CD8-positive, alpha-beta memory T cell (primary cell): ENCODE results near the gene PRLHR. TPM values are rescaled to one million over a fixed set of nuclear protein-coding genes. Genes with fewer than 3 reads are reported as not detected.

Experiments
- CTCF ChIA-PET: fragments of 350-600 bp; sonication (Branson Sonifier 250); formaldehyde crosslinking; loops from one replicate; lab custom pipeline; 2021; ENCODE audit warnings: antibody characterized with exemption; lab: Charles Lee
- POLR2A ChIA-PET: fragments of 350-600 bp; sonication (Branson Sonifier 250); formaldehyde crosslinking; loops from one replicate; lab custom pipeline; 2021; ENCODE audit warnings: antibody characterized with exemption; lab: Charles Lee
- DNase-seq, 5 donors: peaks; one replicate each; pipeline versions ENCODE4 v3.0.0 to v3.0.0-alpha.2; 2020 to 2022; ENCODE audit warnings: mixed read lengths in 1 of 5
- H3K27ac ChIP-seq: one replicate; pipeline ENCODE4 v1.7.0; 2013; ENCODE audit warnings: low read depth, mild to moderate bottlenecking, low read length, moderate library complexity
- H3K27me3 ChIP-seq: 2 replicates; pipeline ENCODE4 v1.7.0; 2013; ENCODE audit warnings: low read length, mild to moderate bottlenecking; ENCODE audit not compliant: insufficient read depth, poor library complexity, severe bottlenecking
- H3K36me3 ChIP-seq: 2 replicates; pipeline ENCODE4 v1.7.0; 2013; ENCODE audit warnings: mild to moderate bottlenecking, low read length, moderate library complexity; ENCODE audit not compliant: insufficient read depth
- H3K4me1 ChIP-seq: 2 replicates; pipeline ENCODE4 v1.7.0; 2013; ENCODE audit warnings: mild to moderate bottlenecking, low read length, moderate library complexity; ENCODE audit not compliant: insufficient read depth
- H3K4me3 ChIP-seq: 2 replicates; pipeline ENCODE4 v1.7.0; 2013; ENCODE audit warnings: mild to moderate bottlenecking, low read length
- H3K9me3 ChIP-seq: 2 replicates; pipeline ENCODE4 v1.7.0; 2013; ENCODE audit warnings: mild to moderate bottlenecking, low read length
- H3K27ac Mint-ChIP-seq, 8 donors: one replicate each; pipeline ENCODE4 v1.8.0; 2020 to 2021; ENCODE audit warnings: mixed read lengths in 8 of 8, mild to moderate bottlenecking in 6 of 8, inconsistent platforms in 3 of 8, moderate library complexity in 3 of 8
- H3K27me3 Mint-ChIP-seq, 2 donors: one replicate each; pipeline ENCODE4 v1.8.0; 2020 to 2021; ENCODE audit warnings: mixed read lengths in 2 of 2, mild to moderate bottlenecking in 1 of 2, moderate library complexity in 1 of 2
- H3K36me3 Mint-ChIP-seq, 3 donors: one replicate each; pipeline ENCODE4 v1.8.0; 2020 to 2021; ENCODE audit warnings: mixed read lengths in 3 of 3, inconsistent platforms in 1 of 3, mild to moderate bottlenecking in 1 of 3
- H3K4me1 Mint-ChIP-seq, 3 donors: one replicate each; pipeline ENCODE4 v1.8.0; 2020 to 2021; ENCODE audit warnings: mixed read lengths in 3 of 3, inconsistent platforms in 1 of 3, mild to moderate bottlenecking in 1 of 3
- H3K4me3 Mint-ChIP-seq, 7 donors: one replicate each; pipeline ENCODE4 v1.8.0; 2020 to 2021; ENCODE audit warnings: mixed read lengths in 7 of 7, mild to moderate bottlenecking in 6 of 7, moderate library complexity in 4 of 7, inconsistent platforms in 2 of 7
- H3K9me3 Mint-ChIP-seq, 5 donors: one replicate each; pipeline ENCODE4 v1.8.0; 2020 to 2022; ENCODE audit warnings: mixed read lengths in 5 of 5, mild to moderate bottlenecking in 3 of 5, moderate library complexity in 2 of 5, inconsistent platforms in 1 of 5
- polyA plus RNA-seq: library from polyadenylated mRNA; unstranded; fragments of 300-500 nt; fragmentation: Illumina TruSeq; gene quantifications from one replicate; pipeline ENCODE4 v1.2.3, GENCODE V29; 2021
- total RNA-seq, 2 experiments: library from RNA; stranded (reverse); gene quantifications; one replicate each; pipeline ENCODE4 v1.2.3, GENCODE V29; 2021

The PRLHR gene
- total and polyA plus RNA-seq, 3 experiments from 2014 or later = not detected

DNA sequence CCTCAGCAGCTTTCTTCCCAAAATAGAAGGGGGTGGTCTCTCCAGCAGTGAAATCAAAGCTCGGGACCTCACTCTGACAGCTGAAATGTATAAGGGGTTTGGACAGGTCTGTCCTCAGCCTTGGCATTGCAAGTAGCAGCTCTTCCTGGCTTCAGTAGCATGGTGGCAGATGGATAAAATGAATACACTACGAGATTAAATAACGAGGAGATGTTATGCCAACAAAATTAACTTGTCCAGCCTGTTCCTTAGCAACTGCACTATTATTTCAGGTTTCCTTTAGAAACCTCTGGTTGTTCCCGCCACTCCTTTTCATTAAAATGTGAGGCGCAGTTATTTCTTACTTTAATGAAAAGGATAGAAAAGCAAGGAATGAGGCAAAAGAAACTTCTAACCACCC is 24.9 kb downstream of the PRLHR start:
- no peak overlapping the region for H3K4me3 Mint-ChIP-seq
- H3K36me3 ChIP-seq = no peaks in the 10 kb centered on the region
- H3K9me3 Mint-ChIP-seq = no peaks in the 10 kb centered on the region
- DNase-seq = no peak
- H3K27ac Mint-ChIP-seq = no peak overlapping the region
- H3K36me3 Mint-ChIP-seq = no peaks in the 10 kb centered on the region
- H3K27ac ChIP-seq = no peak overlapping the region
- H3K27me3 ChIP-seq = no peaks in the 10 kb centered on the region
- H3K9me3 ChIP-seq = no peaks in the 10 kb centered on the region
- peaks cover 2 to 7% (median 4%) of the 10 kb centered on the region in 3 donors for H3K4me1 Mint-ChIP-seq
- CTCF ChIA-PET = interaction anchor here (0.6 to 1.5 kb wide), 2 partner anchors 149 to 279 kb away, joined by 3 to 4 read pairs; no protein-coding TSS in a partner anchor
- peaks cover 4 to 14% of the 10 kb centered on the region in 2 donors for H3K27me3 Mint-ChIP-seq
- POLR2A ChIA-PET = no interaction called here
- no peak overlapping the region for H3K4me3 ChIP-seq
- peaks cover 11% of the 10 kb centered on the region for H3K4me1 ChIP-seq

DNA sequence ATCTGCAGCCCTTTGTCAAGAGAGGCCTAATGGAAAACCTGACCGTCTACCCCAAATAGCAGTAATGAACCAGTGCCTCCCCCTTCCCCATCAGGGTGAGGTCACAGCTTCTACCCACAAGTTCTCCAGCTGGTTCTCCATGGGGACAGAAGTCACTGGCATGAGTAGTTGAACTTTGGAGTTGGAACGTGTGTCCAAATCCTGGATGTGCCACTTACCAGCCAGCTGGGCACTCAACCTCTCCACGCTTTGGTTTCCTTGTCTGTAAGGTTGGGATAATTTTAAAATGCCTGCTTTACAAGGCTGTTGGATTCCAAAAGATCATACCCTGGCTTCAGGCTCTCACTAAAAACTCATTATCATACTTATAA is 25.6 kb downstream of the PRLHR start:
- POLR2A ChIA-PET = no interaction called here
- H3K36me3 ChIP-seq = no peaks in the 10 kb centered on the region
- H3K9me3 Mint-ChIP-seq = no peaks in the 10 kb centered on the region

DNA sequence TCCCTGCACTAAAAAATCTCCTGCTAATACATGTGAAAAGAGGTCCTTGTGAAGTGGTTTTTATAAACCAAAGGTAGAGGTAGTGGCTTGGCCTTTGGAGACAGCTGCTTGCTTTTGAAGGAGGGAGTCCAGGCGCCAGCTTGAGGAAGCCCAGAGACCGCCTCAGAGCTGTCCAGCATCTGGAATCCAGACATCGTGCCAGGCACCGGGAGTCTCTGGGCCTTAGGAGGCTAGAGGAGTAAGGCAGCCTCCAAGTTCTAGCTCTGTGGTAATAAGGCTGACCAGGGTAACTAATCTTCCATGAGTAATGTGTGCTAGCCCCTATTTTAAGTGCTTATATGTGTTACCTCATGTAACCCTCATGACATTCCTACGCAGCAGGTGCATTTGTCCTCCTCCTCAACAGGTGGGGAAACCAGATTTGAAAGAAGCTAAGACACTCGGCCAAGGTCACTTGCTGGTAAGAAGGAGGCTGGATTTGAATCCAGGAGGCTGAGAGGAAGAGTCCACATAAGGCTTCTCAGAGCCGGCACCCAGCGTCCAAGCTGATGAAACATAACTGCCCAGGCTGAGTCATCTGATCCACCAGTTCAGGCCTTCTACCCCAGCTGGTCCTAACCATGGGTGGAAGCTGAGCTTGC is 26.1 kb downstream of the PRLHR start:
- CTCF ChIA-PET = interaction anchor here (0.9 to 4.0 kb wide), 11 partner anchors 7 to 874 kb away, joined by 3 to 52 read pairs (median 5); no protein-coding TSS in a partner anchor
- Histone ChIP-seq H3K27me3 (no peaks in the 10 kb centered on the region), H3K4me3 (no peak overlapping the region), H3K36me3 (no peaks in the 10 kb centered on the region), H3K9me3 (no peaks in the 10 kb centered on the region), H3K27ac (no peak overlapping the region), H3K4me1 (peaks cover 11% of the 10 kb centered on the region)
- Mint-ChIP-seq H3K4me3 (no peak overlapping the region), H3K36me3 (no peaks in the 10 kb centered on the region), H3K27ac (no peak overlapping the region), H3K4me1 (peaks cover 2 to 7% (median 4%) of the 10 kb centered on the region in 3 donors), H3K9me3 (no peaks in the 10 kb centered on the region), H3K27me3 (peaks cover 8 to 17% of the 10 kb centered on the region in 2 donors)
- DNase-seq = no peak
- POLR2A ChIA-PET = no interaction called here

More for the DNA sequence above, 25.6 kb downstream of the PRLHR start:
- H3K4me3 Mint-ChIP-seq = no peak overlapping the region
- peaks cover 4 to 17% of the 10 kb centered on the region in 2 donors for H3K27me3 Mint-ChIP-seq
- no peaks in the 10 kb centered on the region for H3K27me3 ChIP-seq
- CTCF ChIA-PET = interaction anchor here (0.6 to 4.0 kb wide), 5 partner anchors 9 to 280 kb away, joined by 3 to 52 read pairs (median 14); no protein-coding TSS in a partner anchor
- H3K27ac Mint-ChIP-seq = no peak overlapping the region
- H3K4me1 Mint-ChIP-seq = peaks cover 2 to 7% (median 4%) of the 10 kb centered on the region in 3 donors
- H3K4me1 ChIP-seq = peaks cover 11% of the 10 kb centered on the region
- H3K27ac ChIP-seq = no peak overlapping the region
- no peaks in the 10 kb centered on the region for H3K36me3 Mint-ChIP-seq
- H3K9me3 ChIP-seq = no peaks in the 10 kb centered on the region
- H3K4me3 ChIP-seq = no peak overlapping the region
- DNase-seq = no peak

DNA sequence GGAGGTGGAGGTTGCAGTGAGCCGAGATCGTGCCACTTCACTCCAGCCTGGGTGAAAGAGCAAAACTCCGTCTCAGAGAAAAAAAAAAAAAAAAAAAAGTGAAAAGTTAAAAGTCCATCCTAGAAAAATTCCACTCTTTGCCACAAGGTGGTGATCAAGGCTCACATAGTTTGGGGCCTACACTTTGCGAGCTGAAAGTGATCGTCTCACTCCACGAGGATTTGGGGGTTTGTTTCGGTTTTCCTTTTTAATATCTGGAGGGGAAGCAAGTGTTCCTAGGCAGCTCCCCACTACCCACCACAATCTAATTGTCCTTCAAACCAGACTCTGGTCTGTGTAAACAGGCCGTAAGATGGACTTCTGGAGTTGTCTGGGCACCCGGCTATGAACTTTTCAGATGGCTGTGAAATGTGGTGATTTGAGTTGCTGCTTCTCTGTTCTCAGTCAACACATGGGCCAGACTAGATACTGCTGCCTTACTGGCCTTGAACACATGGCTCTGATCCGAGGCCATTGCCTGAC is 27.1 kb downstream of the PRLHR start:
- H3K9me3 Mint-ChIP-seq = no peaks in the 10 kb centered on the region
- H3K27ac Mint-ChIP-seq = peak overlapping the region in 1 of 8 donors; percentile 66

DNA sequence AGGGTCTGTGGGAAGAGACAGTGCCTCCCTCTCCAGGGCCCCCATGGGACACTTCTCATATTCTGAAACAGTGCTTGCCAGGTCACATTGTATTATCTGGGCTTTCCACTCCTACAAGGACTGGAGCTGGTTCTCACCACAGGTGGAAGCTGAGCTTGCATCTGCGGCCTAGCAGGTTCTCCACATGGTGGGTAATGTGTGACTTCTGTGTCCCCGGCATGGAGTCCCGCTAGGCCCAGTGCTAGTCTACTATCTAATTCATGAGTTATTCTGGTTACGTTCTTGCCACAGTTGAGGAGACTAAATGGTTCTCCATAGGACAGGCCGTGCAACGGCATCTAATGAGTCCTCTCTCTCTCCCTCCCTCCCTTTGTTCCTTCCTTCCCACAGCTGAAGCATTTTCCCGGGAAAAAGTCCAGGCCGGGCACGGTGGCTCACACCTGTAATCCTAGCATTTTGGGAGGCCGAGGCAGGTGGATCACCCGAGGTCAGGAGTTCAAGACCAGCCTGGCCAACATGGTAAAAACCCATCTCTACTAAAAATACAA is 27.7 kb downstream of the PRLHR start:
- CTCF ChIA-PET = interaction anchor here (0.7 to 4.0 kb wide), 20 partner anchors 9 to 983 kb away, joined by 3 to 52 read pairs (median 5); no protein-coding TSS in a partner anchor
- H3K4me3 Mint-ChIP-seq = no peak overlapping the region
- H3K9me3 ChIP-seq = no peaks in the 10 kb centered on the region
- H3K9me3 Mint-ChIP-seq = no peaks in the 10 kb centered on the region
- H3K4me1 Mint-ChIP-seq = peaks cover 2 to 7% (median 4%) of the 10 kb centered on the region in 3 donors
- H3K36me3 Mint-ChIP-seq = no peaks in the 10 kb centered on the region
- H3K36me3 ChIP-seq = no peaks in the 10 kb centered on the region
- H3K27ac ChIP-seq = no peak overlapping the region
- H3K27me3 Mint-ChIP-seq = peaks cover 10 to 25% of the 10 kb centered on the region in 2 donors
- no peak for DNase-seq
- POLR2A ChIA-PET = interaction anchor here (0.6 kb wide), 1 partner anchor 153 kb away, joined by 3 read pairs; no protein-coding TSS in a partner anchor
- H3K27me3 ChIP-seq = no peaks in the 10 kb centered on the region
- H3K27ac Mint-ChIP-seq = no peak overlapping the region
- no peak overlapping the region for H3K4me3 ChIP-seq
- peaks cover 11% of the 10 kb centered on the region for H3K4me1 ChIP-seq

More for the DNA sequence above, 27.1 kb downstream of the PRLHR start:
- DNase-seq = peak in 4 of 5 donors; percentile 34 to 67 (median 51)
- Mint-ChIP-seq H3K27me3 (peaks cover 10 to 25% of the 10 kb centered on the region in 2 donors), H3K36me3 (no peaks in the 10 kb centered on the region), H3K4me1 (peaks cover 2 to 7% (median 4%) of the 10 kb centered on the region in 3 donors), H3K4me3 (no peak overlapping the region)
- ChIA-PET POLR2A (interaction anchor here (0.6 to 0.7 kb wide), 2 partner anchors 153 to 161 kb away, joined by 3 to 7 read pairs; no protein-coding TSS in a partner anchor), CTCF (interaction anchor here (0.7 to 4.0 kb wide), 26 partner anchors 8 to 1388 kb away, joined by 3 to 52 read pairs (median 4); no protein-coding TSS in a partner anchor)
- Histone ChIP-seq H3K4me3 (no peak overlapping the region), H3K27me3 (no peaks in the 10 kb centered on the region), H3K27ac (no peak overlapping the region), H3K4me1 (peaks cover 11% of the 10 kb centered on the region), H3K36me3 (no peaks in the 10 kb centered on the region), H3K9me3 (no peaks in the 10 kb centered on the region)

DNA sequence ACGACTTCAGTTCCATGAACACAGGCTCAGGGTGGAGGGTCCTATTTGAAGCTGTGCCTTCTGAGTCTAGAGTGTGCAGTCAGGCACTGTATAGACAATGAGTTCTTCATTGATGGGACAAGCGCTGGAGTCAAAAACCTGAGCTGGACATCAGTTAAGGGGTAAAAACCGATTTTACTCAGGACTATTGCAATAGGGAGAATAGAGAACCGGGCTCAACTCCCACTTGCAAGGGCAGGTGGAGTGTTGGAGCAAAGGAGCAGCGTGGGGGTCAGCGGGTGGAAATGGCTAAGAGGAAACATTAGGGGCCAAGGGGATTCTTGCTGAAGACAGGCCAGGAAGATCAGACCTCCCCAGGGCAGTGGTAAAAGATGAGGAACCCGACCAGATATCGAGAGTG is 28.5 kb downstream of the PRLHR start:
- Histone ChIP-seq H3K4me3 (no peak overlapping the region), H3K9me3 (no peaks in the 10 kb centered on the region), H3K27me3 (no peaks in the 10 kb centered on the region), H3K27ac (no peak overlapping the region), H3K4me1 (peaks cover 11% of the 10 kb centered on the region), H3K36me3 (no peaks in the 10 kb centered on the region)
- ChIA-PET POLR2A (no interaction called here), CTCF (interaction anchor here (0.9 to 4.0 kb wide), 6 partner anchors 9 to 155 kb away, joined by 3 to 52 read pairs (median 5); no protein-coding TSS in a partner anchor)
- Mint-ChIP-seq H3K27me3 (peaks cover 10 to 31% of the 10 kb centered on the region in 2 donors), H3K9me3 (no peaks in the 10 kb centered on the region), H3K27ac (peak overlapping the region in 1 of 8 donors; percentile 51), H3K4me1 (peaks cover 2 to 7% (median 4%) of the 10 kb centered on the region in 3 donors), H3K36me3 (peaks cover 0 to 2% (median 0%) of the 10 kb centered on the region in 3 donors), H3K4me3 (no peak overlapping the region)
- no peak for DNase-seq

DNA sequence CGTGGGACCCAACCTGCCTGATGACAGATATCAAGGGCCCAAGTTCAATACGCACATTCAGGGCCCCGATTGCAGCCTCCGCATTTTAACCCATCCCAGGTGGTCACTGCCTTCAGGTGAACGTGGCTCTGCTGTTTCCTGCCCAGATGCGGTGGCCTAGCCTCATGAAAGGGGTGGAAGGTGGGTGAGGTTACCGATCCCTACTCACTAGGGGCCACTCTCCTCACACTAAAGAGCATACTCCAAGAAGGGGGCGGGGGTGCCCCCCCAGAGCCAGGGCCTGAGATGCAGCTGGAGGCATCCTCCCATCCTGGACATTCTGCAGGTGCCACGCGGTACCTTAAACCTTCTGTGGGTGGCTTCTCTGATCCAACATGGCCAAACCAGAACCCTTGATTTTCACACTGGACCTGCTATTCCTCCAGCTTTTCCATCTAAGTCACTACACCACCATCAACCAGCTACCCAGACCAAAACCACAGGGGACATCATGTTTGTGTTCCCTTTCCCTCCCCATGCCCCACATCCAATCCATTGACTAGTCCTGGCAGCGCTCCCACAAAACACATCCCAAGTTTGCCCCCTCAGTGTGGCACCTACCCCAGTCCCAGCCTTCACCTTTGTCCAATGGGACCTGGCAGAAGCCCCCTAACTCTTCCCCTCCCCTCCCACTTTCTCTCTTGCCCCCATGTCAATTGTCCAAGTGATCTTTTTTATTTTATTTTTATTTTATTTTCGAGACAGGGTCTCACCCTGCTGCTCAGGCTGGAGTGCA is 30.0 kb downstream of the PRLHR start:
- Histone ChIP-seq H3K36me3 (no peaks in the 10 kb centered on the region), H3K27ac (no peak overlapping the region), H3K4me1 (peaks cover 11% of the 10 kb centered on the region), H3K9me3 (no peaks in the 10 kb centered on the region), H3K27me3 (no peaks in the 10 kb centered on the region), H3K4me3 (no peak overlapping the region)
- Mint-ChIP-seq H3K4me1 (peaks cover 2 to 7% (median 4%) of the 10 kb centered on the region in 3 donors), H3K36me3 (peaks cover 0 to 5% (median 2%) of the 10 kb centered on the region in 3 donors), H3K9me3 (peaks cover 0 to 4% (median 0%) of the 10 kb centered on the region in 5 donors), H3K27me3 (peaks cover 11 to 40% of the 10 kb centered on the region in 2 donors), H3K4me3 (peak overlapping the region in 1 of 7 donors; percentile 40), H3K27ac (no peak overlapping the region)
- CTCF ChIA-PET = no interaction called here
- no peak for DNase-seq
- POLR2A ChIA-PET = no interaction called here
